Astrocyte (in vitro differentiated cells and primary cell): Measurements from ENCODE around the gene NR3C1.

Source experiments
- EZH2 ChIP-seq: IDR thresholded peaks from 2 replicates; pipeline ENCODE4 v1.6.1; 2012; ENCODE audit warnings: mild to moderate bottlenecking, low read length, inconsistent platforms; ENCODE audit not compliant: insufficient read depth
- TF ChIP-seq, protein P1 (sequence below): IDR thresholded peaks from 2 replicates; pipeline ENCODE4 v1.5.1; 2011; ENCODE audit warnings: low read depth, mild to moderate bottlenecking, inconsistent platforms, low read length, moderate library complexity; ENCODE audit not compliant: insufficient read depth

DNA sequence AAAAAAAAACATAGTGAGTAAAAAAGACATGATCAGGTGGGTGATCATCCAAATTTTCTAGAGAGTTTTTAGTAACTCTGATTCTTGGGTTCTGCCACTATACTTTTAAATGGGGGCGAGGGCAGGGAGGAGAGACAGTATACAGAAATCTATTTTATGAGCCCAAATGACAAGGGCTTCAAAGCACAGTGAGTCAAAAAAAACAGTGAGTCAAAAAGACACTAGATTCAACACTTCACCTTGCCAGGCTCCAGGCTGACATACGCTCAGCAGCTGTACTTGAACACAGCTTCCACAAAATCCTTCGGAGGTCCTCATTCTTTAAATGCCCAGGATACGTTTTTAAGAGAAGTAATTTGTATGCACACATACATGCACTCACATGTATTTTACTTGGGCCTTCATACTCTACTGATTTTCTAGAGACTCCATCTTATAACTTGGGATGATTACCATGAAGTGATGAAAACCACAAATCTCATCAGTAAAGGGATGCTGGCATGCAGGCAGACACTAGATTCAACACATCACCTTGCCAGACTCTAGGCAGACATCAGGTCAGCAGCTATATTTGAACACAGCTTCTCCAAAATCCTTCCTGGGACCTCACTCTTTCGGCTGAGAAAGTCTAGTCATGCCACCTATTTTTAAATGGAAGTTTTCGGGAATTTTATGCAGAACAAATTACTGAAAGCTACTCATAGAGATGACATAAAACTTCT, 28.8 kb downstream of the NR3C1 start:
- TF ChIP-seq, protein P1, sequence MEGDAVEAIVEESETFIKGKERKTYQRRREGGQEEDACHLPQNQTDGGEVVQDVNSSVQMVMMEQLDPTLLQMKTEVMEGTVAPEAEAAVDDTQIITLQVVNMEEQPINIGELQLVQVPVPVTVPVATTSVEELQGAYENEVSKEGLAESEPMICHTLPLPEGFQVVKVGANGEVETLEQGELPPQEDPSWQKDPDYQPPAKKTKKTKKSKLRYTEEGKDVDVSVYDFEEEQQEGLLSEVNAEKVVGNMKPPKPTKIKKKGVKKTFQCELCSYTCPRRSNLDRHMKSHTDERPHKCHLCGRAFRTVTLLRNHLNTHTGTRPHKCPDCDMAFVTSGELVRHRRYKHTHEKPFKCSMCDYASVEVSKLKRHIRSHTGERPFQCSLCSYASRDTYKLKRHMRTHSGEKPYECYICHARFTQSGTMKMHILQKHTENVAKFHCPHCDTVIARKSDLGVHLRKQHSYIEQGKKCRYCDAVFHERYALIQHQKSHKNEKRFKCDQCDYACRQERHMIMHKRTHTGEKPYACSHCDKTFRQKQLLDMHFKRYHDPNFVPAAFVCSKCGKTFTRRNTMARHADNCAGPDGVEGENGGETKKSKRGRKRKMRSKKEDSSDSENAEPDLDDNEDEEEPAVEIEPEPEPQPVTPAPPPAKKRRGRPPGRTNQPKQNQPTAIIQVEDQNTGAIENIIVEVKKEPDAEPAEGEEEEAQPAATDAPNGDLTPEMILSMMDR = no peak
- TF ChIP-seq EZH2 = no peak
